ENCODE data around the gene PAK5.

The PAK5 gene

GRCh38 chr20:9490631-9491030 lies 348.2 kb downstream of the PAK5 start:
- TF ChIP-seq TAF1 (IDR thresholded peaks at IDR 0.05; ENCODE audit: borderline replicate concordance, insufficient read depth, low read length) (no peak), SIN3A (IDR thresholded peaks at IDR 0.05; ENCODE audit: borderline replicate concordance, insufficient read depth, low read length) (no peak), POLR2AphosphoS5 (IDR thresholded peaks at IDR 0.05; ENCODE audit: low read depth, low read length) (no peak), FOXP2 (optimal IDR thresholded peaks at IDR 0.05; ENCODE audit: borderline replicate concordance, extremely low read depth, extremely low read length, insufficient read depth) (no peak)
- TF ChIP-seq, protein P1, sequence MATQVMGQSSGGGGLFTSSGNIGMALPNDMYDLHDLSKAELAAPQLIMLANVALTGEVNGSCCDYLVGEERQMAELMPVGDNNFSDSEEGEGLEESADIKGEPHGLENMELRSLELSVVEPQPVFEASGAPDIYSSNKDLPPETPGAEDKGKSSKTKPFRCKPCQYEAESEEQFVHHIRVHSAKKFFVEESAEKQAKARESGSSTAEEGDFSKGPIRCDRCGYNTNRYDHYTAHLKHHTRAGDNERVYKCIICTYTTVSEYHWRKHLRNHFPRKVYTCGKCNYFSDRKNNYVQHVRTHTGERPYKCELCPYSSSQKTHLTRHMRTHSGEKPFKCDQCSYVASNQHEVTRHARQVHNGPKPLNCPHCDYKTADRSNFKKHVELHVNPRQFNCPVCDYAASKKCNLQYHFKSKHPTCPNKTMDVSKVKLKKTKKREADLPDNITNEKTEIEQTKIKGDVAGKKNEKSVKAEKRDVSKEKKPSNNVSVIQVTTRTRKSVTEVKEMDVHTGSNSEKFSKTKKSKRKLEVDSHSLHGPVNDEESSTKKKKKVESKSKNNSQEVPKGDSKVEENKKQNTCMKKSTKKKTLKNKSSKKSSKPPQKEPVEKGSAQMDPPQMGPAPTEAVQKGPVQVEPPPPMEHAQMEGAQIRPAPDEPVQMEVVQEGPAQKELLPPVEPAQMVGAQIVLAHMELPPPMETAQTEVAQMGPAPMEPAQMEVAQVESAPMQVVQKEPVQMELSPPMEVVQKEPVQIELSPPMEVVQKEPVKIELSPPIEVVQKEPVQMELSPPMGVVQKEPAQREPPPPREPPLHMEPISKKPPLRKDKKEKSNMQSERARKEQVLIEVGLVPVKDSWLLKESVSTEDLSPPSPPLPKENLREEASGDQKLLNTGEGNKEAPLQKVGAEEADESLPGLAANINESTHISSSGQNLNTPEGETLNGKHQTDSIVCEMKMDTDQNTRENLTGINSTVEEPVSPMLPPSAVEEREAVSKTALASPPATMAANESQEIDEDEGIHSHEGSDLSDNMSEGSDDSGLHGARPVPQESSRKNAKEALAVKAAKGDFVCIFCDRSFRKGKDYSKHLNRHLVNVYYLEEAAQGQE (IDR thresholded peaks at IDR 0.05; ENCODE audit: insufficient read depth in 1 of 2, low read depth in 2 of 2, low read length in 2 of 2), result no peak

DNA sequence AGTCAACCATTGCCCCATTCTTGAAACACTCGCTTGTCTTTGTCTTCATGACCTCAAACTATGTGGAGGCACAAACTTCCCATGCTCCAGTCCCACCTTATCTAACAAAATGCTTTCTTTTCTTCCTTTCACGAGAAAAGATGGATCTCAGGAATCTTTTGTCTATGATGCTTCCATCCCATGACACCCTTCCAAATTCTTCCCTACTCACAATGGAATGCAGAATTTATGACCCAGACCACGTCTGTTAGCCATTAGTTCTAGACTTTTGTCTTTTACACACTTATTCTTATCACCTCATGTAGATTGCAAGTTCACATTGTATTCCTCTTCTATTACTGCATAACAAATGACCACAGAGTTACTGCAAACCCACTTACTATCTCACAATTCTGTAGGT lies 348.7 kb downstream of the PAK5 start:
- TF ChIP-seq SIN3A (IDR thresholded peaks at IDR 0.05; ENCODE audit: borderline replicate concordance, insufficient read depth, low read length), result no peak
- no peak for TF ChIP-seq FOXP2 (optimal IDR thresholded peaks at IDR 0.05; ENCODE audit: borderline replicate concordance, extremely low read depth, extremely low read length, insufficient read depth)
- no peak for TF ChIP-seq TAF1 (IDR thresholded peaks at IDR 0.05; ENCODE audit: borderline replicate concordance, insufficient read depth, low read length)
- TF ChIP-seq, protein P1 (IDR thresholded peaks at IDR 0.05; ENCODE audit: insufficient read depth in 1 of 2, low read depth in 2 of 2, low read length in 2 of 2), result no peak
- TF ChIP-seq POLR2AphosphoS5 (IDR thresholded peaks at IDR 0.05; ENCODE audit: low read depth, low read length), result no peak

DNA sequence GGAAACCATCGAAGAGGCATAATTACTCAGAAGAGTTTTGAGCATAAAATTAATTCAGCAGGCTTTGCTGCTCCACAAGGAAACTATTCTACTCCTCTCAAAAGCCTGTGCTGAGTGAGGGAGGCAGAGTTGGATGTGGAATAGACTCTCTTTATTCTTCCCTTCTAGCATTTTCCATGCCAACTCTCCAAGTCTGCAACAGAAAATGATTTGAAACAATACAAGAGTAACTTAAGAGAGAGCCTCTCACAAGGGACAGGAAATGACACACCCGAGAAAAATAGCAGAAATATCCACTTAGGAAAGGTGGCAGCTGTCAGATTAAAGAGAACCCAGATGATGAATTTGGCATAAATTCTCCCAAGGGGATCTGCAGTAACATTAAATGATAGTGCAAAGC lies 350.8 kb downstream of the PAK5 start:
- TF ChIP-seq, protein P1 (IDR thresholded peaks at IDR 0.05; ENCODE audit: insufficient read depth in 1 of 2, low read depth in 2 of 2, low read length in 2 of 2), result no peak
- no peak for TF ChIP-seq TAF1 (IDR thresholded peaks at IDR 0.05; ENCODE audit: borderline replicate concordance, insufficient read depth, low read length)
- no peak for TF ChIP-seq SIN3A (IDR thresholded peaks at IDR 0.05; ENCODE audit: borderline replicate concordance, insufficient read depth, low read length)
- TF ChIP-seq FOXP2 (optimal IDR thresholded peaks at IDR 0.05; ENCODE audit: borderline replicate concordance, extremely low read depth, extremely low read length, insufficient read depth), result no peak
- TF ChIP-seq POLR2AphosphoS5 (IDR thresholded peaks at IDR 0.05; ENCODE audit: low read depth, low read length), result no peak

Data from PFSK-1 (cell line).